Measurements from ENCODE around the gene IFNG. TPM values are rescaled to one million over a fixed set of nuclear protein-coding genes. Genes with fewer than 3 reads are reported as not detected.
A peak's percentile ranks its signal among the peaks of the same experiment; 100 is the strongest.

IFNG gene
- total RNA-seq, 5 donors from 2014 or later (not counting 1 experiment from before 2014, with no cell fraction given), result 0.53 to 11.8 (median 1.6) TPM

DNA sequence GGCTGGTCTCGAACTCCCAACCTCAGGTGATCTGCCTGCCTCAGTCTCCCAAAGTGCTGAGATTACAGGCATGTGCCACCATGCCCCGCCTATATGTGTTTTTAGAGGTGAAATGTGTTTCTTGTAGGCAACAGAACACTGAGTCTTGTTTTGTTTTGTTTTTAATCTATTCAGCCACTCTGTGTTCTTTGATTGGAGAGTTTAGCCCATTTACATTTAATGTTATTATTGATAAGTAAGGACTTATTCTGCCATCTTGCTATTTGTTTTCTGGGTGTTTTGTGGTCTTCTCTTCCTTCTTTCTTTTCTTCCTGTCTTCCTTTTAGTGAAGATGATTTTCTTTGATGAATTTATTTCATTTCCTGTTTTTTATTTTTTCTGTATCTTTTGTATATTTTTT, 29.6 kb downstream of the IFNG start:
- peaks cover 24 to 42% (median 30%) of the 10 kb centered on the region in 3 donors for H3K9me3 Mint-ChIP-seq

DNA sequence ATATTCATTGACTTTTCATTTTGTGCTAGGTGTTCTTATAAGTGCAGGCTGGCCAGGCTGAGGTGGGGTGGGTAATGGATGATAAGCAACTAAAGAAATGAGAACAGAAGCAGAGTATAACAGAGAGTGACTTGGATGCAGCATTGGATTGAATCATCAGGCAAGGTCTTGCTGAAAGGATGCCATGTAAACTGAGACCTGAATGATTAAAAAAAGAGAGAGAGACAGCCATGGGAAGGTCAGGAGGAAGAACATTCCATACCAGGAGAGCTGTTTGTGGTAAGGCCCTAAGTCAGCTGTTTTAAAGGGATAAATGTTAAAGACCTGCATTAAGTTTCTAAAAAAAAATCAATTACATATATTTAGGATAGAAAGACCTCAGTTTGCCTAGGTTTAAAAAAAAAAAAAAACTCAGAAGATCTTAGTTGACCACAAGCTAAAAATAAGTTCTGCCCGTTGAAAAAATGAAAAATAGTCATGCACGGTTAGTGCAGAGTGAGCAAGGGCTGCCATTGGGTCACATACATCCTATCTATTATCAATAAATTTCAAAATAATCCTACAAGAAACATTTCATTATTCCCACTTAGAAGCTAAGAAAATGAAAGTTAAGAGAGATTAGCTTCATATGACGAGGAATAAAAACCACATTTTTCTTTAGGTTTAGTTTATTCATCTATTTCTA, 37.2 kb downstream of the IFNG start:
- H3K9me3 ChIP-seq, result no peaks in the 10 kb centered on the region
- CTCF ChIA-PET, result interaction anchor here (0.6 to 4.0 kb wide), 5 partner anchors 8 to 54 kb away, joined by 3 to 30 read pairs (median 3); no protein-coding TSS in a partner anchor
- H3K4me1 ChIP-seq (ENCODE audit: control insufficient read depth in 1 of 2, extremely low read depth in 1 of 2, insufficient read depth in 2 of 2, low read length in 2 of 2), result peaks cover 10 to 31% of the 10 kb centered on the region in 2 experiments

More for the DNA sequence above, 29.6 kb downstream of the IFNG start:
- Histone ChIP-seq H3K9me3 (peaks cover 3% of the 10 kb centered on the region), H3K4me3 (ENCODE audit: control insufficient read depth in 1 of 2, extremely low read depth in 1 of 2, low read length in 1 of 2) (no peak overlapping the region), H3K36me3 (ENCODE audit: control insufficient read depth in 2 of 2, extremely low read depth in 1 of 2, insufficient read depth in 1 of 2, low read length in 1 of 2) (no peaks in the 10 kb centered on the region), H3K4me1 (ENCODE audit: control insufficient read depth in 1 of 2, extremely low read depth in 1 of 2, insufficient read depth in 2 of 2, low read length in 2 of 2) (no peaks in the 10 kb centered on the region), H3K27ac (ENCODE audit: low read length) (no peak overlapping the region), H3K27me3 (replicated peaks in 1 of 2; ENCODE audit: control insufficient read depth in 2 of 2, extremely low read depth in 1 of 2, insufficient read depth in 2 of 2, low read length in 1 of 2) (peaks cover 0 to 2% of the 10 kb centered on the region in 2 experiments)
- no peak for DNase-seq
- no peak for ATAC-seq (replicated peaks in 1 of 4)
- H3K27me3 Mint-ChIP-seq, result no peaks in the 10 kb centered on the region
- 100% methylated on average over 1 of the region's 2 CpGs for WGBS (ENCODE audit: insufficient coverage)
- peak overlapping the region; percentile 8 to 38 for H3K27ac Mint-ChIP-seq
- H3K4me3 Mint-ChIP-seq, result no peak overlapping the region
- ChIA-PET POLR2A (interaction anchor here in 1 of 2 donors (0.5 kb wide), 1 partner anchor 774 kb away, joined by 9 read pairs; no protein-coding TSS in a partner anchor), CTCF (no interaction called here)
- peaks cover 4 to 15% (median 11%) of the 10 kb centered on the region in 3 donors for H3K4me1 Mint-ChIP-seq
- peaks cover 29% of the 10 kb centered on the region for H3K36me3 Mint-ChIP-seq

DNA sequence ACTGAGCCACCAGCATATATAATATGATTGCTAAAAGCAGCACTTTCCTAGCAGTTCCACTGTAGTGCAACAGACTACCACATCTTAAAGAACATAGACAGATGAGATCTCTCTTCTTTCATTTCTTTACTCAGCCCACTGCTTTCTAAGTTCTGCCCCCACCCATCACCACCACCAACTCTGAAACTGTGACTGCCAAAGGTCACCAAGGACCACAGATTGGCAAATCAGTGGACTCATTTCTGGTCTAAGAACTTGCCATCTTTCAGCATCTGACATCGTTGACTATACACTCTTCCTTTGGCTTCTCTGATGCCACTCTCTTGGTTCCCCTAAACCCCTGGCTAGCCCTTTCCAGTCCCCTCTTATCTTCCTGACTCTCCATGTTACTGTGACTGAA, 38.4 kb downstream of the IFNG start:
- CTCF ChIA-PET, result interaction anchor here in 1 of 2 donors (4.0 kb wide), 1 partner anchor 36 kb away, joined by 30 read pairs; no protein-coding TSS in a partner anchor
- Histone ChIP-seq H3K27me3 (replicated peaks in 1 of 2; ENCODE audit: control insufficient read depth in 2 of 2, extremely low read depth in 1 of 2, insufficient read depth in 2 of 2, low read length in 1 of 2) (no peaks in the 10 kb centered on the region), H3K36me3 (ENCODE audit: control insufficient read depth in 2 of 2, extremely low read depth in 1 of 2, insufficient read depth in 1 of 2, low read length in 1 of 2) (no peaks in the 10 kb centered on the region), H3K4me1 (ENCODE audit: control insufficient read depth in 1 of 2, extremely low read depth in 1 of 2, insufficient read depth in 2 of 2, low read length in 2 of 2) (peaks cover 10 to 31% of the 10 kb centered on the region in 2 experiments), H3K4me3 (ENCODE audit: control insufficient read depth in 1 of 2, extremely low read depth in 1 of 2, low read length in 1 of 2) (no peak overlapping the region), H3K9me3 (no peaks in the 10 kb centered on the region), H3K27ac (ENCODE audit: low read length) (peak overlapping the region; percentile 50)
- WGBS (ENCODE audit: insufficient coverage), result 55% methylated on average over 1 of the region's 1 CpG
- Mint-ChIP-seq H3K4me1 (peaks cover 22 to 35% (median 27%) of the 10 kb centered on the region in 3 donors), H3K4me3 (no peak overlapping the region), H3K27me3 (no peaks in the 10 kb centered on the region), H3K27ac (no peak overlapping the region), H3K9me3 (peaks cover 0 to 2% (median 0%) of the 10 kb centered on the region in 3 donors), H3K36me3 (no peaks in the 10 kb centered on the region)
- ATAC-seq (replicated peaks in 1 of 4), result no peak
- POLR2A ChIA-PET, result no interaction called here
- DNase-seq, result no peak

More for the DNA sequence above, 37.2 kb downstream of the IFNG start:
- DNase-seq, result no peak
- Mint-ChIP-seq H3K36me3 (no peaks in the 10 kb centered on the region), H3K27me3 (no peaks in the 10 kb centered on the region), H3K4me1 (peaks cover 17 to 28% (median 24%) of the 10 kb centered on the region in 3 donors), H3K4me3 (no peak overlapping the region), H3K9me3 (peaks cover 0 to 2% (median 0%) of the 10 kb centered on the region in 3 donors), H3K27ac (no peak overlapping the region)
- POLR2A ChIA-PET, result no interaction called here
- ATAC-seq (replicated peaks in 1 of 4), result no peak
- Histone ChIP-seq H3K27me3 (replicated peaks in 1 of 2; ENCODE audit: control insufficient read depth in 2 of 2, extremely low read depth in 1 of 2, insufficient read depth in 2 of 2, low read length in 1 of 2) (no peaks in the 10 kb centered on the region), H3K27ac (ENCODE audit: low read length) (no peak overlapping the region), H3K4me3 (ENCODE audit: control insufficient read depth in 1 of 2, extremely low read depth in 1 of 2, low read length in 1 of 2) (no peak overlapping the region), H3K36me3 (ENCODE audit: control insufficient read depth in 2 of 2, extremely low read depth in 1 of 2, insufficient read depth in 1 of 2, low read length in 1 of 2) (no peaks in the 10 kb centered on the region)
- no CpG with 5 or more reads among the region's 3 CpGs for WGBS (ENCODE audit: insufficient coverage)

DNA sequence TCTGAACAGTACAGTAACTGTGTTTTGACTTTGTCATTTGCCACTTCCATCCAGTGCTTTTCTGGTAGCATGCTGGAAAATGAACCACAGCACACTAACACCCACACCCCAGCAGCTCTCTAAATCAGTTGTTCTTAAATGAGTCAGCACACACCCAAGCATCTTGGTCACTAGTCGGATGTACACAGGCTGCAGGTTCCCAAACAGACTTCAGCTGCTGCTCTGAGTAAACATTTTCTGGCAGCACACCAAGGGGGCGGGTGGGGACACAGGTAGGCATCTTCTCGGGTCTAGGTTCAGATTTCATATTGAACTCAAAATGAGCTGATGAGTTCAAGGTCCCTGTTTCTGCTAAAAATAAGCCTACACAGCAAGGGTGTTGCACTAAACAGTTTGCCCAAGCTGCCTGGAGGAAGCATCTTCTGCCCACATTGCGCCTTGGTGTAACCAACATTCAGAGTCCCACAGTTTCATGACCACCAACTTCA, 39.8 kb downstream of the IFNG start:
- ChIA-PET CTCF (interaction anchor here in 1 of 2 donors (1.3 to 4.0 kb wide), 2 partner anchors 38 to 40 kb away, joined by 4 to 30 read pairs; partner anchors contain the start of gene IFNG), POLR2A (interaction anchor here in 1 of 2 donors (0.7 kb wide), 1 partner anchor 9 kb away, joined by 3 read pairs; no protein-coding TSS in a partner anchor)
- peak overlapping the region; percentile 55 for H3K27ac ChIP-seq (ENCODE audit: low read length)
- no peaks in the 10 kb centered on the region for H3K36me3 ChIP-seq (ENCODE audit: control insufficient read depth in 2 of 2, extremely low read depth in 1 of 2, insufficient read depth in 1 of 2, low read length in 1 of 2)
- no peaks in the 10 kb centered on the region for H3K9me3 Mint-ChIP-seq
- H3K4me3 ChIP-seq (ENCODE audit: control insufficient read depth in 1 of 2, extremely low read depth in 1 of 2, low read length in 1 of 2), result no peak overlapping the region
- WGBS (ENCODE audit: insufficient coverage), result 22% methylated on average over 3 of the region's 4 CpGs
- H3K27ac Mint-ChIP-seq, result peak overlapping the region; percentile 47 to 71
- H3K9me3 ChIP-seq, result no peaks in the 10 kb centered on the region
- no peak overlapping the region for H3K4me3 Mint-ChIP-seq
- H3K4me1 Mint-ChIP-seq, result peaks cover 22 to 36% (median 24%) of the 10 kb centered on the region in 3 donors
- H3K27me3 Mint-ChIP-seq, result no peaks in the 10 kb centered on the region
- peak; percentile 49 to 79 (median 56) for ATAC-seq (replicated peaks in 1 of 4)
- H3K27me3 ChIP-seq (replicated peaks in 1 of 2; ENCODE audit: control insufficient read depth in 2 of 2, extremely low read depth in 1 of 2, insufficient read depth in 2 of 2, low read length in 1 of 2), result no peaks in the 10 kb centered on the region
- H3K36me3 Mint-ChIP-seq, result no peaks in the 10 kb centered on the region
- peaks cover 10 to 31% of the 10 kb centered on the region in 2 experiments for H3K4me1 ChIP-seq (ENCODE audit: control insufficient read depth in 1 of 2, extremely low read depth in 1 of 2, insufficient read depth in 2 of 2, low read length in 2 of 2)
- DNase-seq, result peak in 30 of 35 experiments; percentile 5 to 56 (median 18)

DNA sequence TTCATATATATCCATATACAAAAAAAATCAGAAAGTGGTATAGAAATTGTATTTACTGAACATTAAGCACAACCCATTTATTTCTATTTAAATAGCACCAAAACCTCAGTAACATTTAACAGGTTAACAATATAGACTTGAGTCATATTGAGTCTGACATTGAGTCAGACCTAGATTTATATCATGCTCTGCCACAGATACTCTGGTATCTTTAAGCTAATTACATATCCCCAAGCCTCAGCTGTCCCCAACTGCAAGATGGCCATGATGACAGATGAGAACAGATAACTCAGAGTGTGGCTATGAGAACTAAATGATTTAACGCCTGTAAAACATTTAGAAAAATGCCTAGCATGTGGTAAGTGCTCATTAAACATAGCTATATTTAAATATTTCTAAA, 40.3 kb downstream of the IFNG start:
- H3K27ac Mint-ChIP-seq, result peak overlapping the region in 1 of 2 donors; percentile 16
- H3K9me3 Mint-ChIP-seq, result no peaks in the 10 kb centered on the region
- DNase-seq (peak in 1 of 35 experiments; percentile 17), ATAC-seq (replicated peaks in 1 of 4) (peak in 3 of 4 experiments; percentile 21 to 34 (median 33))
- no peak overlapping the region for H3K4me3 Mint-ChIP-seq
- Histone ChIP-seq H3K9me3 (no peaks in the 10 kb centered on the region), H3K27ac (ENCODE audit: low read length) (peak overlapping the region; percentile 55), H3K36me3 (ENCODE audit: control insufficient read depth in 2 of 2, extremely low read depth in 1 of 2, insufficient read depth in 1 of 2, low read length in 1 of 2) (no peaks in the 10 kb centered on the region), H3K4me1 (ENCODE audit: control insufficient read depth in 1 of 2, extremely low read depth in 1 of 2, insufficient read depth in 2 of 2, low read length in 2 of 2) (peaks cover 10 to 31% of the 10 kb centered on the region in 2 experiments), H3K27me3 (replicated peaks in 1 of 2; ENCODE audit: control insufficient read depth in 2 of 2, extremely low read depth in 1 of 2, insufficient read depth in 2 of 2, low read length in 1 of 2) (no peaks in the 10 kb centered on the region), H3K4me3 (ENCODE audit: control insufficient read depth in 1 of 2, extremely low read depth in 1 of 2, low read length in 1 of 2) (no peak overlapping the region)
- ChIA-PET CTCF (interaction anchor here in 1 of 2 donors (1.3 to 4.0 kb wide), 2 partner anchors 38 to 40 kb away, joined by 4 to 30 read pairs; partner anchors contain the start of gene IFNG), POLR2A (interaction anchor here in 1 of 2 donors (0.7 kb wide), 1 partner anchor 10 kb away, joined by 3 read pairs; no protein-coding TSS in a partner anchor)
- H3K36me3 Mint-ChIP-seq, result no peaks in the 10 kb centered on the region
- no CpG with 5 or more reads among the region's 1 CpG for WGBS (ENCODE audit: insufficient coverage)
- H3K27me3 Mint-ChIP-seq, result no peaks in the 10 kb centered on the region
- H3K4me1 Mint-ChIP-seq, result peaks cover 22 to 37% (median 22%) of the 10 kb centered on the region in 3 donors

DNA sequence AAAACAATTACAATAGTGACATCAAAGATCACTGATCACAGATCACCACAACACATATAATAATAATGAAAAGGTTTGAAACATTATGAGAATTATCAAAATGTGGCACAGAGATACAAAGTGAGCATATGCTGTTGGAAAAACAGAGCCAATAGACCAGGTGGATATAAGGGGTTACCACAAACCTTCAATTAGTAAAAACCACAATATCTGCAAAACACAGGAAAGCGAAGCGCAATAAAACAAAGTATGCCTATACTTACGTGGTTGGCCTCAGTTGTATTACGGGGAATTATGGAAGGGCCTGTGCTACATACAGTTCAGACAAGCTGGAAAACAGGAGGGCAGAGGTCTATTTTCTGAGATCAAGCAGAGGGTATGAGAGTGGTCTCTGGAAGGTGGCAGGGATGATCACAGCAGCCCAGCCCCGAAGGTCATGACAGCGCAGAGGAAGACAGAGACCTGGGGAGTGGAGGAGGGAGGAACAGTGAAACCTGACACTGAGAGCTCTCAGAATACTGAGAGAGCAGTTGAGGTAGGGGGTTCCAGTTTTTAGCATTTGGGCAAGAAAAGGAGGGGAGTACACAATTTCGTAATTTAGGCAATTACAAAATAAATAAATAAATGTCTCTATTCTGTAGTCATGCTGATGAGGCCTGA, 41.3 kb downstream of the IFNG start:
- peaks cover 10 to 34% of the 10 kb centered on the region in 2 experiments for H3K4me1 ChIP-seq (ENCODE audit: control insufficient read depth in 1 of 2, extremely low read depth in 1 of 2, insufficient read depth in 2 of 2, low read length in 2 of 2)
- ChIA-PET POLR2A (no interaction called here), CTCF (interaction anchor here in 1 of 2 donors (1.3 to 1.9 kb wide), 2 partner anchors 40 to 104 kb away, joined by 3 to 17 read pairs; no protein-coding TSS in a partner anchor)

More for the DNA sequence above, 41.3 kb downstream of the IFNG start:
- Mint-ChIP-seq H3K36me3 (no peaks in the 10 kb centered on the region), H3K4me1 (peaks cover 22 to 37% (median 29%) of the 10 kb centered on the region in 3 donors), H3K9me3 (no peaks in the 10 kb centered on the region), H3K27ac (peak overlapping the region; percentile 44 to 82), H3K27me3 (no peaks in the 10 kb centered on the region), H3K4me3 (peak overlapping the region; percentile 47 to 69 (median 64))
- Histone ChIP-seq H3K9me3 (no peaks in the 10 kb centered on the region), H3K4me3 (ENCODE audit: control insufficient read depth in 1 of 2, extremely low read depth in 1 of 2, low read length in 1 of 2) (peak overlapping the region in 1 of 2 donors; percentile 11), H3K27ac (ENCODE audit: low read length) (peak overlapping the region; percentile 55), H3K36me3 (ENCODE audit: control insufficient read depth in 2 of 2, extremely low read depth in 1 of 2, insufficient read depth in 1 of 2, low read length in 1 of 2) (no peaks in the 10 kb centered on the region), H3K27me3 (replicated peaks in 1 of 2; ENCODE audit: control insufficient read depth in 2 of 2, extremely low read depth in 1 of 2, insufficient read depth in 2 of 2, low read length in 1 of 2) (no peaks in the 10 kb centered on the region)
- peak in 1 of 35 experiments; percentile 12 for DNase-seq
- ATAC-seq (replicated peaks in 1 of 4), result peak; percentile 35 to 57 (median 46)
- 6% methylated on average over 3 of the region's 7 CpGs for WGBS (ENCODE audit: insufficient coverage)
